ENCODE measurements around the gene HSPB9.

Gene HSPB9

DNA sequence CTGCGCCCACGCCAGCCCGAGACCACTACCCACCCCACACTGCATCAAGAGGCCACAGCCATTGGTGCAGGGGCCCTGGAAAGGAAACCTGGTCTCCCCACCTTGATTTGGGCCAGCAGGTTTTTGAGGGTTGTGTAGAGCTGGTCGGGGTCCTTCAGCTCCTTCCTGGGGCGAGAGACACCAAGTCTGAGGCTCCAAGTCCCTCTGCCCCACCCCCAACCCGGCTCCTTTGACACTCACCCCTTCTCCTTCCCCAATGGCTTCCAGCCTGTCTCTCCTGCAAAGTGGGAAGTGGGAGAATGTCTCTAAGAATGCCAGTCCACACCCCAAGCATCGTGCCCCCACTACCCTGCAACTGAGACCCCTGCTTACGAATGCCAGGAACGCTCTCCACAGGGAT is 8.5 kb upstream of the HSPB9 start:
- no peak overlapping the region for H3K9ac ChIP-seq

GRCh38 chr17:42116705-42117396 is 5.8 kb upstream of the HSPB9 start:
- no peak overlapping the region for H3K27ac ChIP-seq
- H3K4me2 ChIP-seq, result no peak overlapping the region
- no peak overlapping the region for H3K4me3 ChIP-seq (IDR thresholded peaks at IDR 0.05; ENCODE audit: insufficient read depth, low read depth, low read length)
- H3K36me3 ChIP-seq (ENCODE audit: insufficient read depth), result no peaks in the 10 kb centered on the region
- no peaks in the 10 kb centered on the region for H3K79me2 ChIP-seq (ENCODE audit: insufficient read depth, low read depth)
- peaks cover 55% of the 10 kb centered on the region for H3K4me1 ChIP-seq (ENCODE audit: low read depth, poor library complexity, severe bottlenecking)
- no peak overlapping the region for H2AFZ ChIP-seq (ENCODE audit: low read depth)
- no peak overlapping the region for H3K9ac ChIP-seq
- H4K20me1 ChIP-seq (ENCODE audit: insufficient read depth), result no peaks in the 10 kb centered on the region
- no peaks in the 10 kb centered on the region for H3K27me3 ChIP-seq (ENCODE audit: insufficient read depth, low read depth)
- TF ChIP-seq, protein P1, sequence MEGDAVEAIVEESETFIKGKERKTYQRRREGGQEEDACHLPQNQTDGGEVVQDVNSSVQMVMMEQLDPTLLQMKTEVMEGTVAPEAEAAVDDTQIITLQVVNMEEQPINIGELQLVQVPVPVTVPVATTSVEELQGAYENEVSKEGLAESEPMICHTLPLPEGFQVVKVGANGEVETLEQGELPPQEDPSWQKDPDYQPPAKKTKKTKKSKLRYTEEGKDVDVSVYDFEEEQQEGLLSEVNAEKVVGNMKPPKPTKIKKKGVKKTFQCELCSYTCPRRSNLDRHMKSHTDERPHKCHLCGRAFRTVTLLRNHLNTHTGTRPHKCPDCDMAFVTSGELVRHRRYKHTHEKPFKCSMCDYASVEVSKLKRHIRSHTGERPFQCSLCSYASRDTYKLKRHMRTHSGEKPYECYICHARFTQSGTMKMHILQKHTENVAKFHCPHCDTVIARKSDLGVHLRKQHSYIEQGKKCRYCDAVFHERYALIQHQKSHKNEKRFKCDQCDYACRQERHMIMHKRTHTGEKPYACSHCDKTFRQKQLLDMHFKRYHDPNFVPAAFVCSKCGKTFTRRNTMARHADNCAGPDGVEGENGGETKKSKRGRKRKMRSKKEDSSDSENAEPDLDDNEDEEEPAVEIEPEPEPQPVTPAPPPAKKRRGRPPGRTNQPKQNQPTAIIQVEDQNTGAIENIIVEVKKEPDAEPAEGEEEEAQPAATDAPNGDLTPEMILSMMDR (conservative IDR thresholded peaks at IDR 0.05; ENCODE audit: low read depth, low read length), result peak; percentile 87

More for the DNA sequence above, 8.5 kb upstream of the HSPB9 start:
- Histone ChIP-seq H3K27me3 (ENCODE audit: insufficient read depth, low read depth) (no peaks in the 10 kb centered on the region), H3K4me1 (ENCODE audit: low read depth, poor library complexity, severe bottlenecking) (peaks cover 45% of the 10 kb centered on the region), H3K79me2 (ENCODE audit: insufficient read depth, low read depth) (no peaks in the 10 kb centered on the region), H3K4me3 (IDR thresholded peaks at IDR 0.05; ENCODE audit: insufficient read depth, low read depth, low read length) (no peak overlapping the region), H3K27ac (no peak overlapping the region), H3K36me3 (ENCODE audit: insufficient read depth) (no peaks in the 10 kb centered on the region), H2AFZ (ENCODE audit: low read depth) (no peak overlapping the region), H4K20me1 (ENCODE audit: insufficient read depth) (no peaks in the 10 kb centered on the region), H3K4me2 (no peak overlapping the region; the same call in 1 of the 2 replicates)
- TF ChIP-seq, protein P1 (conservative IDR thresholded peaks at IDR 0.05; ENCODE audit: low read depth, low read length), result no peak

GRCh38 chr17:42117397-42118125 is 5.0 kb upstream of the HSPB9 start:
- TF ChIP-seq, protein P1 (conservative IDR thresholded peaks at IDR 0.05; ENCODE audit: low read depth, low read length), result no peak
- Histone ChIP-seq H3K9ac (no peak overlapping the region), H3K4me3 (IDR thresholded peaks at IDR 0.05; ENCODE audit: insufficient read depth, low read depth, low read length) (no peak overlapping the region), H3K27me3 (ENCODE audit: insufficient read depth, low read depth) (no peaks in the 10 kb centered on the region), H3K4me1 (ENCODE audit: low read depth, poor library complexity, severe bottlenecking) (peaks cover 50% of the 10 kb centered on the region), H3K36me3 (ENCODE audit: insufficient read depth) (no peaks in the 10 kb centered on the region), H3K27ac (no peak overlapping the region), H2AFZ (ENCODE audit: low read depth) (no peak overlapping the region), H3K4me2 (no peak overlapping the region), H4K20me1 (ENCODE audit: insufficient read depth) (no peaks in the 10 kb centered on the region), H3K79me2 (ENCODE audit: insufficient read depth, low read depth) (no peaks in the 10 kb centered on the region)

- Histone ChIP-seq H3K79me2 (ENCODE audit: insufficient read depth, low read depth) (no peaks in the 10 kb centered on the region), H2AFZ (ENCODE audit: low read depth) (no peak overlapping the region), H3K27me3 (ENCODE audit: insufficient read depth, low read depth) (no peaks in the 10 kb centered on the region), H3K4me2 (no peak overlapping the region), H4K20me1 (ENCODE audit: insufficient read depth) (no peaks in the 10 kb centered on the region), H3K36me3 (ENCODE audit: insufficient read depth) (no peaks in the 10 kb centered on the region), H3K4me3 (IDR thresholded peaks at IDR 0.05; ENCODE audit: insufficient read depth, low read depth, low read length) (no peak overlapping the region), H3K27ac (no peak overlapping the region), H3K9ac (no peak overlapping the region), H3K4me1 (ENCODE audit: low read depth, poor library complexity, severe bottlenecking) (peaks cover 45% of the 10 kb centered on the region)
- TF ChIP-seq, protein P1 (conservative IDR thresholded peaks at IDR 0.05; ENCODE audit: low read depth, low read length), result no peak
These were observed 4.5 kb upstream of the HSPB9 start for GRCh38 chr17:42118126-42118510.

All from KMS-11 (cell line).